Endothelial cell of hepatic sinusoid (primary cell): ENCODE results near the gene PPP4R3B.

ENCODE experiments used
- in situ Hi-C: cut with HindIII; loops from 2 replicates; pipeline ENCODE4 v1.10.0; 2017; ENCODE audit warnings: low sequenced_read_pairs

PPP4R3B gene

GRCh38 chr2:55519938-55520885, 97.2 kb downstream of the PPP4R3B start:
- in situ Hi-C loops = no loop called here

- in situ Hi-C loops = no loop called here
Measured at GRCh38 chr2:55518841-55519165, 98.6 kb downstream of the PPP4R3B start.

GRCh38 chr2:55511508-55512124, 105.8 kb downstream of the PPP4R3B start:
- in situ Hi-C loops = no loop called here

GRCh38 chr2:55502590-55503141, 114.8 kb downstream of the PPP4R3B start:
- in situ Hi-C loops = loop anchor here (10.0 kb wide), 1 partner anchor 78 kb away; no protein-coding TSS in a partner anchor

- in situ Hi-C loops = loop anchor here (10.0 kb wide), 1 partner anchor 75 kb away; no protein-coding TSS in a partner anchor
Measured at GRCh38 chr2:55500025-55500424, 117.4 kb downstream of the PPP4R3B start.

GRCh38 chr2:55498582-55498981, 118.8 kb downstream of the PPP4R3B start:
- in situ Hi-C loops = no loop called here
